Sigmoid colon (tissue), 4 donors: ENCODE results near the gene PPIP5K2.

Source experiments
- EP300 ChIP-seq, 4 donors: sonication (generic); formaldehyde crosslinking; IDR thresholded peaks; one replicate each; pipeline ENCODE4 v1.6.1; 2017; ENCODE audit warnings: antibody characterized with exemption in 4 of 4
- POLR2A ChIP-seq, 2 donors: fragments of 450-650 bp; IDR thresholded peaks; one replicate each; pipeline ENCODE4 v1.6.1; 2016; ENCODE audit warnings: antibody characterized with exemption in 2 of 2, mild to moderate bottlenecking in 2 of 2, moderate library complexity in 2 of 2
- POLR2AphosphoS5 ChIP-seq, 4 donors: sonication (generic); formaldehyde crosslinking; IDR thresholded peaks; one replicate each; pipeline ENCODE4 v1.6.1; 2017; ENCODE audit warnings: antibody characterized with exemption in 4 of 4

- TF ChIP-seq EP300 (IDR thresholded peaks at IDR 0.05), result no peak
- TF ChIP-seq POLR2A (IDR thresholded peaks at IDR 0.05), result no peak
- no peak for TF ChIP-seq POLR2AphosphoS5 (IDR thresholded peaks at IDR 0.05)
Observed at GRCh38 chr5:103188436-103188835, 68.3 kb downstream of the PPIP5K2 start.
